GM12892 (cell line): ENCODE measurements around the gene TFF2.

ENCODE experiments used
- DNase-seq: peaks from one replicate; pipeline ENCODE4 v3.0.0; 2011; ENCODE audit not compliant: insufficient read length
- FAIRE-seq: peaks from 2 replicates; lab custom pipeline; 2011; peaks lifted over from hg19 to GRCh38; lab: Jason Lieb, UNC
- POLR2A ChIP-seq: IDR thresholded peaks from 2 replicates; pipeline ENCODE4 v1.6.1; 2011; ENCODE audit warnings: low read depth, low read length, control low read depth
- POLR2AphosphoS5 ChIP-seq: IDR thresholded peaks from 2 replicates; pipeline ENCODE4 v1.6.1; 2011; ENCODE audit warnings: low read depth, low read length, control low read depth
- TAF1 ChIP-seq: IDR thresholded peaks from 2 replicates; pipeline ENCODE4 v1.6.1; 2011; ENCODE audit warnings: low read depth, mild to moderate bottlenecking, control low read depth, low read length, borderline replicate concordance

TFF2 gene

GRCh38 chr21:42379426-42380215 lies 28.8 kb upstream of the TFF2 start:
- TF ChIP-seq POLR2A (no peak), POLR2AphosphoS5 (no peak), TAF1 (no peak)
- DNase-seq (no peak), FAIRE-seq (no peak)

GRCh38 chr21:42378418-42378817 lies 27.6 kb upstream of the TFF2 start:
- DNase-seq = no peak
- FAIRE-seq = no peak

GRCh38 chr21:42377951-42378340 lies 27.2 kb upstream of the TFF2 start:
- FAIRE-seq (no peak), DNase-seq (no peak)
- TF ChIP-seq POLR2AphosphoS5 = no peak
- no peak for TF ChIP-seq TAF1
- no peak for TF ChIP-seq POLR2A

More at GRCh38 chr21:42378418-42378817, 27.6 kb upstream of the TFF2 start:
- TF ChIP-seq POLR2AphosphoS5 = no peak
- no peak for TF ChIP-seq TAF1

- no peak for FAIRE-seq
- DNase-seq = no peak
- TF ChIP-seq TAF1 = no peak
- TF ChIP-seq POLR2AphosphoS5 = no peak
- no peak for TF ChIP-seq POLR2A
Observed at GRCh38 chr21:42377211-42377950, 26.6 kb upstream of the TFF2 start.

- no peak for FAIRE-seq
- no peak for DNase-seq
- TF ChIP-seq POLR2AphosphoS5 (no peak), POLR2A (no peak), TAF1 (no peak)
Observed at GRCh38 chr21:42376338-42376982, 25.7 kb upstream of the TFF2 start.

- no peak for TF ChIP-seq POLR2A
- DNase-seq (no peak), FAIRE-seq (no peak)
Observed at GRCh38 chr21:42375966-42376337, 25.2 kb upstream of the TFF2 start.

- TF ChIP-seq POLR2A (no peak), POLR2AphosphoS5 (no peak)
- FAIRE-seq (no peak), DNase-seq (no peak)
Observed at GRCh38 chr21:42375506-42375905, 24.7 kb upstream of the TFF2 start.

GRCh38 chr21:42374864-42375499 lies 24.2 kb upstream of the TFF2 start:
- no peak for DNase-seq
- no peak for FAIRE-seq

GRCh38 chr21:42374457-42374856 lies 23.7 kb upstream of the TFF2 start:
- DNase-seq (no peak), FAIRE-seq (no peak)
- TF ChIP-seq POLR2AphosphoS5 = no peak
- TF ChIP-seq POLR2A = no peak
- TF ChIP-seq TAF1 = no peak

More at GRCh38 chr21:42374864-42375499, 24.2 kb upstream of the TFF2 start:
- TF ChIP-seq POLR2AphosphoS5 = no peak
- no peak for TF ChIP-seq TAF1
- TF ChIP-seq POLR2A = no peak

- FAIRE-seq = no peak
- TF ChIP-seq POLR2A = no peak
- no peak for DNase-seq
Observed at GRCh38 chr21:42373908-42374455, 23.2 kb upstream of the TFF2 start.

GRCh38 chr21:42373196-42373907 lies 22.6 kb upstream of the TFF2 start:
- DNase-seq (no peak), FAIRE-seq (no peak)
- no peak for TF ChIP-seq TAF1
- no peak for TF ChIP-seq POLR2A
- TF ChIP-seq POLR2AphosphoS5 = no peak
